H1 (cell line): ENCODE measurements around the gene NXPH3. TPM values are rescaled to one million over a fixed set of nuclear protein-coding genes. Genes with fewer than 3 reads are reported as not detected.

ENCODE experiments used
- BACH1 ChIP-seq: IDR thresholded peaks from 2 replicates; pipeline ENCODE4 v1.6.1; 2012; ENCODE audit warnings: low read length, improper control_type of control experiment
- CHD1 ChIP-seq: IDR thresholded peaks from 2 replicates; pipeline ENCODE4 v1.6.1; 2012; ENCODE audit warnings: low read depth, low read length, improper control_type of control experiment
- EGR1 ChIP-seq: IDR thresholded peaks from 2 replicates; pipeline ENCODE4 v1.6.1; 2011; ENCODE audit warnings: low read depth, low read length, borderline replicate concordance
- SUZ12 ChIP-seq: fragments of 200-600 bp; sonication (generic); IDR thresholded peaks from 2 replicates; pipeline ENCODE4 v1.6.1; 2012; ENCODE audit warnings: mild to moderate bottlenecking, inconsistent platforms, low read length, moderate library complexity, mixed read lengths
- polyA plus RNA-seq, 7 experiments: library from polyadenylated mRNA; depleted of rRNA in 3 of 7; stranded (reverse) in 5 of 7; unstranded in 2 of 7; fragments of >200 nt in 5 of 7; fragments of 200-250 nt in 2 of 7; gene quantifications; 1 replicate in 5 of 7; 2 replicates in 1 of 7; 4 replicates in 1 of 7; pipeline versions ENCODE4 v1.2.1 to v1.2.3, GENCODE V29; 2011 to 2013; ENCODE audit warnings: missing spikeins in 2 of 7, mixed read lengths in 2 of 7
- total RNA-seq: library from RNA; stranded (reverse); fragmentation: NEBNext Ultra II Directional; extraction: Animal tissue kit (Norgen Biotek cat#: 25700); gene quantifications from 2 replicates; pipeline ENCODE4 v1.2.1, GENCODE V29; 2021
- TF ChIP-seq, protein P1 (sequence below): fragments of 300-600 bp; sonication (generic); IDR thresholded peaks from 2 replicates; pipeline ENCODE4 v1.7.1; 2012; ENCODE audit warnings: low read length, moderate library complexity, mild to moderate bottlenecking, inconsistent platforms; ENCODE audit not compliant: insufficient replicate concordance

NXPH3 gene
- total and polyA plus RNA-seq, 2 of the 8 experiments (the other 6 are each of a cell fraction or from before 2014, with no cell fraction given): 2.5 to 3.7 TPM

DNA sequence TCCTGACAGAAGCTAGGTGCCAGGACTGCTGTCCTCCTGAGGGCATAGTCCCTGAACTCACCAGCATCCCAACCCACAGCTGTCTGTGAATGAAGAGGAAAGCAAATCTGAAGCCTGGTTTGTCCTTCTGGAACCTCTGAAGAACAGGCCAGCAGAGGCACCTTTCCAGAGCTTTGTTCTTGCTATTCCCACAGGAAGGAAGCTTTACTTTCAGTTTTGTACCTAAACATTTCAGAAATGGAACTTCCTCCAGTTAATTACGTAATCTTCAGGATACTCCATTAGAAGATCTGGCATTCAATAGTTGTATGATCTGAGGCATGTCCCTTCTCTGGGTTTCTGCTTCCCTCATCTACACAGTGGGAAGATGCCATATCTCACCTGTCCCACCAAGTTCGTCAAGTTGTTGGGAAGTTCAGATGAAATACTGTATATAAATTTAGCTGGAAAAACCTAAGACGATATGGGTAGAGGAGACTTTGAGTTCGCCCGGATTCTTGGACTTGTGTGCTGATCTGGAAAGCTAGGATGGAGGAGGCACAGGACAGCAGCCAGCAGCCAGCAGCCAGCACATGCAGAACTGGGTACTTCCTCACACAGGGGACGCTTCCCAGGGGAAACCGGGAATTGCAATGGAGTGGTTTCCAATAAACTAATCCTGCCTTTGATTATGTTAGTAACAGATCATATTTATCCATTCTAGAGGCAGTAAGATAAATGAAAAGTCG lies 22.4 kb downstream of the NXPH3 start (continued):
- TF ChIP-seq, protein P1, sequence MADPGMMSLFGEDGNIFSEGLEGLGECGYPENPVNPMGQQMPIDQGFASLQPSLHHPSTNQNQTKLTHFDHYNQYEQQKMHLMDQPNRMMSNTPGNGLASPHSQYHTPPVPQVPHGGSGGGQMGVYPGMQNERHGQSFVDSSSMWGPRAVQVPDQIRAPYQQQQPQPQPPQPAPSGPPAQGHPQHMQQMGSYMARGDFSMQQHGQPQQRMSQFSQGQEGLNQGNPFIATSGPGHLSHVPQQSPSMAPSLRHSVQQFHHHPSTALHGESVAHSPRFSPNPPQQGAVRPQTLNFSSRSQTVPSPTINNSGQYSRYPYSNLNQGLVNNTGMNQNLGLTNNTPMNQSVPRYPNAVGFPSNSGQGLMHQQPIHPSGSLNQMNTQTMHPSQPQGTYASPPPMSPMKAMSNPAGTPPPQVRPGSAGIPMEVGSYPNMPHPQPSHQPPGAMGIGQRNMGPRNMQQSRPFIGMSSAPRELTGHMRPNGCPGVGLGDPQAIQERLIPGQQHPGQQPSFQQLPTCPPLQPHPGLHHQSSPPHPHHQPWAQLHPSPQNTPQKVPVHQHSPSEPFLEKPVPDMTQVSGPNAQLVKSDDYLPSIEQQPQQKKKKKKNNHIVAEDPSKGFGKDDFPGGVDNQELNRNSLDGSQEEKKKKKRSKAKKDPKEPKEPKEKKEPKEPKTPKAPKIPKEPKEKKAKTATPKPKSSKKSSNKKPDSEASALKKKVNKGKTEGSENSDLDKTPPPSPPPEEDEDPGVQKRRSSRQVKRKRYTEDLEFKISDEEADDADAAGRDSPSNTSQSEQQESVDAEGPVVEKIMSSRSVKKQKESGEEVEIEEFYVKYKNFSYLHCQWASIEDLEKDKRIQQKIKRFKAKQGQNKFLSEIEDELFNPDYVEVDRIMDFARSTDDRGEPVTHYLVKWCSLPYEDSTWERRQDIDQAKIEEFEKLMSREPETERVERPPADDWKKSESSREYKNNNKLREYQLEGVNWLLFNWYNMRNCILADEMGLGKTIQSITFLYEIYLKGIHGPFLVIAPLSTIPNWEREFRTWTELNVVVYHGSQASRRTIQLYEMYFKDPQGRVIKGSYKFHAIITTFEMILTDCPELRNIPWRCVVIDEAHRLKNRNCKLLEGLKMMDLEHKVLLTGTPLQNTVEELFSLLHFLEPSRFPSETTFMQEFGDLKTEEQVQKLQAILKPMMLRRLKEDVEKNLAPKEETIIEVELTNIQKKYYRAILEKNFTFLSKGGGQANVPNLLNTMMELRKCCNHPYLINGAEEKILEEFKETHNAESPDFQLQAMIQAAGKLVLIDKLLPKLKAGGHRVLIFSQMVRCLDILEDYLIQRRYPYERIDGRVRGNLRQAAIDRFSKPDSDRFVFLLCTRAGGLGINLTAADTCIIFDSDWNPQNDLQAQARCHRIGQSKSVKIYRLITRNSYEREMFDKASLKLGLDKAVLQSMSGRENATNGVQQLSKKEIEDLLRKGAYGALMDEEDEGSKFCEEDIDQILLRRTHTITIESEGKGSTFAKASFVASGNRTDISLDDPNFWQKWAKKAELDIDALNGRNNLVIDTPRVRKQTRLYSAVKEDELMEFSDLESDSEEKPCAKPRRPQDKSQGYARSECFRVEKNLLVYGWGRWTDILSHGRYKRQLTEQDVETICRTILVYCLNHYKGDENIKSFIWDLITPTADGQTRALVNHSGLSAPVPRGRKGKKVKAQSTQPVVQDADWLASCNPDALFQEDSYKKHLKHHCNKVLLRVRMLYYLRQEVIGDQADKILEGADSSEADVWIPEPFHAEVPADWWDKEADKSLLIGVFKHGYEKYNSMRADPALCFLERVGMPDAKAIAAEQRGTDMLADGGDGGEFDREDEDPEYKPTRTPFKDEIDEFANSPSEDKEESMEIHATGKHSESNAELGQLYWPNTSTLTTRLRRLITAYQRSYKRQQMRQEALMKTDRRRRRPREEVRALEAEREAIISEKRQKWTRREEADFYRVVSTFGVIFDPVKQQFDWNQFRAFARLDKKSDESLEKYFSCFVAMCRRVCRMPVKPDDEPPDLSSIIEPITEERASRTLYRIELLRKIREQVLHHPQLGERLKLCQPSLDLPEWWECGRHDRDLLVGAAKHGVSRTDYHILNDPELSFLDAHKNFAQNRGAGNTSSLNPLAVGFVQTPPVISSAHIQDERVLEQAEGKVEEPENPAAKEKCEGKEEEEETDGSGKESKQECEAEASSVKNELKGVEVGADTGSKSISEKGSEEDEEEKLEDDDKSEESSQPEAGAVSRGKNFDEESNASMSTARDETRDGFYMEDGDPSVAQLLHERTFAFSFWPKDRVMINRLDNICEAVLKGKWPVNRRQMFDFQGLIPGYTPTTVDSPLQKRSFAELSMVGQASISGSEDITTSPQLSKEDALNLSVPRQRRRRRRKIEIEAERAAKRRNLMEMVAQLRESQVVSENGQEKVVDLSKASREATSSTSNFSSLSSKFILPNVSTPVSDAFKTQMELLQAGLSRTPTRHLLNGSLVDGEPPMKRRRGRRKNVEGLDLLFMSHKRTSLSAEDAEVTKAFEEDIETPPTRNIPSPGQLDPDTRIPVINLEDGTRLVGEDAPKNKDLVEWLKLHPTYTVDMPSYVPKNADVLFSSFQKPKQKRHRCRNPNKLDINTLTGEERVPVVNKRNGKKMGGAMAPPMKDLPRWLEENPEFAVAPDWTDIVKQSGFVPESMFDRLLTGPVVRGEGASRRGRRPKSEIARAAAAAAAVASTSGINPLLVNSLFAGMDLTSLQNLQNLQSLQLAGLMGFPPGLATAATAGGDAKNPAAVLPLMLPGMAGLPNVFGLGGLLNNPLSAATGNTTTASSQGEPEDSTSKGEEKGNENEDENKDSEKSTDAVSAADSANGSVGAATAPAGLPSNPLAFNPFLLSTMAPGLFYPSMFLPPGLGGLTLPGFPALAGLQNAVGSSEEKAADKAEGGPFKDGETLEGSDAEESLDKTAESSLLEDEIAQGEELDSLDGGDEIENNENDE: no peak
- no peak for TF ChIP-seq SUZ12
- no peak for TF ChIP-seq CHD1
- no peak for TF ChIP-seq EGR1
- no peak for TF ChIP-seq BACH1
- TF ChIP-seq, all 59 proteins: peak for 0
